Peyer's patch (tissue), 4 donors: ENCODE data around the gene RPL18A.

Experiments
- CTCF ChIP-seq, 6 experiments: fragments of 450-650 bp in 4 of 6; fragments of 200-600 bp in 2 of 6; sonication (generic) in 1 of 6; IDR thresholded peaks; one replicate each; pipeline ENCODE4 v1.5.1; 2017 to 2019; ENCODE audit warnings: antibody characterized with exemption in 6 of 6, mild to moderate bottlenecking in 3 of 6, moderate library complexity in 1 of 6
- POLR2A ChIP-seq, 2 donors: fragments of 450-650 bp; IDR thresholded peaks; one replicate each; pipeline ENCODE4 v1.5.1; 2017; ENCODE audit warnings: antibody characterized with exemption in 2 of 2, mild to moderate bottlenecking in 2 of 2, moderate library complexity in 2 of 2

- no peak for TF ChIP-seq POLR2A (IDR thresholded peaks at IDR 0.05)
- TF ChIP-seq CTCF (IDR thresholded peaks at IDR 0.05): no peak
Measured at GRCh38 chr19:17886515-17886914, 26.8 kb downstream of the RPL18A start.
